NB4 (cell line): ENCODE measurements around the gene TMEM121B.

Source experiments
- CTCF ChIP-seq: IDR thresholded peaks from one replicate; pipeline ENCODE4 v1.5.1; 2012; ENCODE audit warnings: low read depth, low read length
- MYC ChIP-seq: IDR thresholded peaks from 2 replicates; pipeline ENCODE4 v1.6.1; 2011; ENCODE audit warnings: low read depth, low read length
- POLR2A ChIP-seq: IDR thresholded peaks from 2 replicates; pipeline ENCODE4 v1.6.1; 2011; ENCODE audit warnings: mild to moderate bottlenecking; ENCODE audit not compliant: insufficient read length; ENCODE audit errors: extremely low read depth

- TF ChIP-seq MYC = no peak
- TF ChIP-seq CTCF = no peak
- TF ChIP-seq POLR2A = no peak
Observed at GRCh38 chr22:17158176-17158567, 37.0 kb upstream of the TMEM121B start.
